Middle frontal gyrus (tissue), 1 donor: ENCODE data around the gene APOBEC2.
"Not testable (repeated sequence)": the region's sequence is repeated elsewhere in the genome, so short reads cannot be mapped to it uniquely, and the experiment has no call there.

Source experiments
- DNase-seq: peaks from one replicate; pipeline ENCODE4 v3.0.0-alpha.2; 2015; ENCODE audit warnings: low spot score; ENCODE audit errors: extremely low spot score

Gene APOBEC2

DNA sequence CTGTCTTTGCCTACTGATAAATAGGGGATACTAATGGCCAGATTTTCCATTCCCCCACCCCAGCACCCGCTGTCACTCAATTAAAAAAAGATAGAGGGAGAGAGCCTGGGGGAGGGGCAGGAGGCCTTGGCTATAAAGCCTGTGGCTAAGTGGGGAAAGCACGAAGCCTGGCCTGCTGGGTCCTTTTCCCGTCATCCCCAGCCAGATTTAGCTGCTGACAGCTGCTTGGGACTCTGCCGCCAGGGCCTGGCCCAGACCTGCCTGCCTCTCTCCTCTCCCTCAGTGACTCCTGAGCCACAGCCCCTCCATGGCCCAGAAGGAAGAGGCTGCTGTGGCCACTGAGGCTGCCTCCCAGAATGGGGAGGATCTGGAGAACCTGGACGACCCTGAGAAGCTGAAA is at the start of gene APOBEC2:
APOBEC2 (plus strand) TSS at position 162 of the 400 bp plus-strand sequence; CDS start at position 308, 146 bp downstream.
- no peak for DNase-seq

DNA sequence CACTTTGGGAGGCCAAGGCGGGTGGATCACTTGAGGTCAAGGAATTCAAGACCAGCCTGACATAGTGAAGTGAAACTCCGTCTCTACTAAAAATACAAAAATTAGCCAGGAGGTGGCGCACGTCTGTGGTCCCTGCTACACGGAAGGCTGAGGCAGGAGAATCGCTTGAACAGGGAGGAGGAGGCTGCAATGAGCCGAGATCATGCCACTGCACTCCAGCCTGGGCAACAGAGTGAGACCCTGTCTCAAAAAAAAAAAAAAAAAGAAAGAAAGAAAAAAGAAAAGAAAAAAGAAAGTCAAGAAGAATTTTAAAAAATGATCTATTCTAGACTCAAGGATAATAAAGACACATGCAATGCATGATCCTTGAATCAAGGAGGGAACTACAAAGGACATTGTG is 46.8 kb upstream of the APOBEC2 start:
- not testable (repeated sequence) for DNase-seq

DNA sequence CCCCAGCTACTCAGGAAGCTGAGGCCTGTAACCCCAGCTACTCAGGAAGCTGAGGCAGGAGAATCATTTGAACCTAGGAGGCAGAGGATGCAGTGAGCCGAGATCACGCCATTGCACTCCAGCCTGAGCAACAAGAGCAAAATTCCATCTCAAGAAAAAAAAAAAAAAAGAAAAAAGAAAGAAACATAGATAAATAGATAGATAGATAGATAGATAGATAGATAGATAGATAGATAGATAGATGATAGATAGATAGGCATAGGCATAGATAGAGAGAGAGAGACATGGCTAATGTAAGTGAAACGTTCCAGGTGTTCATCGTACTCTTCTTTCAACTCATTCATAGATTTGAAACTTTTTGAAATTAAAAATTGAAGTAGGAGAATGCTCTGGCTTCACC is 46.0 kb upstream of the APOBEC2 start:
- not testable (repeated sequence) for DNase-seq

DNA sequence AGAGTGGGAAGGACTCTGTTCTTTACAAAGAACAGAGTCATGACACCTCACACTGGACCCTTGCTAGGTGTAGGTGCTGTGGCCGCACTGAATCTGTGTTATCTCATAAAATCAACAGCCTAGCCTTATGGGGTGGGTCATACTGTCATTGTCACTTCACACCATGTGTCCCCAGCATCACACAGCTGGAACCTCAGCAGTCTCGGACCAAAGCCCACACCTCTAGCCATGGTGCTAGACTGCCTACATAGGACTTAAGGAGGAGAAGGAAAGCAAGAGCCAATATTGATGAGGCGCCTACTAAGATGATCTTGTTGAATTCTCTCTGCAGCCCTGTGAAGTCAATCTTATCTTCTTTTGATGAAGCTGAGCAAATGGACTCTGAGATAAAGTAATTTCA is 45.0 kb upstream of the APOBEC2 start:
- DNase-seq: no peak

DNA sequence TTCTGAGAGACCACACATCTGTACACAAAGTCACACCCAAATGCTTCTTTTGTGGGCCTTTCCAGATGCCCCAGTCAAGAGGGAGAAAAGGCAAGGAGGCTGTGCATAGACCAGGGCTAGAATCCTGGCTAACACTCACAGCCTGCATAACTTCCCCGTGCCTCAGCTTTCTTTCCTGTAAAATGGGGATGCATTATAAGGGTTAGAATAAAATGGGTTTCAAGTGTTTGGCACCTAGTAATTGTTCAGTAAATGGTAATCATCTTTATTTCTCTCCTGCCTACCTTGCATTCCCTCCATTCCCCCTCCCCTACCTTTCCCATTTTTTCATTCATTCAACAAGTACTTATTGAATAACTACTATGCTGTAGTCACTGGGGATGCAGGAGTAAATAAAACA is 43.3 kb upstream of the APOBEC2 start:
- DNase-seq: no peak

DNA sequence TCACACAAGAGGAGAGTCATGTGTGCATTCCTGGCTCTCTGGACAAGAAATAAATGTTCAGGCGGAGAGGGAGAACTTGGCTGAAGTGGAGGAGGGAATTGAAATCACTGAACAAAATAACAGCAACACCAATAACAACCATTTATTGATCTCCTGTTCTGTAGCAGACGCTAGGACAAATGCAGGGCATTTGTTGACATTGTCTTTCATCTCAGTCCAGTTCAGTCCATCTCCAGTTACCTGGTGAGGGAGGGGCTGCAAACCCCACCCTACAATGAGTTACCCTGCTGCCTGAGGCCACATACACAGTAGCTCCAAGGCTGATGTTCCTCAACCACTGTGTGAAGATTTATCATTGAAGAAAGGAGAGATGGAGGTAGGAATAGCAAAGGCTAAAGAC is 41.3 kb upstream of the APOBEC2 start:
- no peak for DNase-seq

DNA sequence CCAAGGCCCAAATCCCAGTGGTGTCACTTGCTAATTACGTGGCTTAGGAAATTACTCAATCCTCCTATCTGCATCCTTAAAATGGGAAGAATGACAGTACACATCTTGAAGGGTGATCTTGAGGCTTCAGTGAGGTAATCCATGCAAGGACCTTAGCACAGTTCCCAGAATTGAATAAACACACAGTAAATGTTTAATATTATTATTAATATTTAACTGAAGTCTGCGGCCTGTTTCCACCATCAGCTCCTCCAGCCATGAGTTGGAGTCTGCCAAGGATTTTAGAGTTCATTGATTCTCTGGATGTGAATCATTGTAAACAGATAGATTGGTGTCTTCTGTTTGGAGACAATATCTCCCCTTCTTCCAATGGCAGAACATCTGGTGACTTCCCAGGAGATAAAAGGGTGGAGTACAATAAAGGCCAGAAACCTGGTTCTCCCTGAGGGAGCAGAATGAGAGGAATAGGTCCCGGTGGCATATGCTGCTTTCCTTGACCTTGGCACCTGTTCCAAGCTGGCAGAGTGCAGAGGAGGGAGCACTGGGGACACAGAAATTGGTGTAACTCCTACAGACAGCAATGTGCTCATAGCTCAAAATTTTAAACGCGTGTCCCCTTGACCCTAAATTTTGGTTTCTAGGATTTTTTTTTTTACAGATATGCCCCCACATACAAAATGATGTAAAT is 39.4 kb upstream of the APOBEC2 start:
- no peak for DNase-seq

DNA sequence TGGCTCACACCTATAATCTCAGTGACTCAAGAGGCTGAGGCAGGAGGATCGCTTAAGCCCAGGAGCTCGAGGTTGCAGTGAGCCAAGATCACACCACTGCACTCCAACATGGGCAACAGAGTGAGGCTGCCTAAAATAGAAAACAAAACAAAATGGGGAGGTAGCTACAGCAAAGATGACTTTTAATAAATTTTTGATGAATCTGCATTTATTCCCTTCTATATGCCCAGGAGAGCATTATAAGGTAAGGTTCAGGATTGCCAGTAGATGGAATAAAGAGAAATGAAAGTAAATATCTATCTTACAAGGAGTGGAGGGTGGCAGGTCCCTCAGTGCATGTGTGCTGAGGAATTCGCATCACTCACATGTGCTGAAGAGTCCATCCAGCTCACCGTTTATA is 38.2 kb upstream of the APOBEC2 start:
- DNase-seq: no peak

DNA sequence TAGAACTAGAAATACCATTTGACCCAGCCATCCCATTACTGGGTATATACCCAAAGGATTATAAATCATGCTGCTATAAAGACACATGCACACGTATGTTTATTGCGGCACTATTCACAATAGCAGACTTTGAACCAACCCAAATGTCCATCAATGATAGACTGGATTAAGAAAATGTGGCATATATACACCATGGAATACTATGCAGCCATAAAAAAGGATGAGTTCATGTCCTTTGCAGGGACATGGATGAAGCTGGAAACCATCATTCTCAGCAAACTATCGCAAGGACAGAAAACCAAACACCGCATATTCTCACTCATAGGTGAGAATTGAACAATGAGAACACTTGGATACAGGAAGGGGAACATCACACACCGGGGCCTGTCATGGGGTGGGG is 37.1 kb upstream of the APOBEC2 start:
- not testable (repeated sequence) for DNase-seq

DNA sequence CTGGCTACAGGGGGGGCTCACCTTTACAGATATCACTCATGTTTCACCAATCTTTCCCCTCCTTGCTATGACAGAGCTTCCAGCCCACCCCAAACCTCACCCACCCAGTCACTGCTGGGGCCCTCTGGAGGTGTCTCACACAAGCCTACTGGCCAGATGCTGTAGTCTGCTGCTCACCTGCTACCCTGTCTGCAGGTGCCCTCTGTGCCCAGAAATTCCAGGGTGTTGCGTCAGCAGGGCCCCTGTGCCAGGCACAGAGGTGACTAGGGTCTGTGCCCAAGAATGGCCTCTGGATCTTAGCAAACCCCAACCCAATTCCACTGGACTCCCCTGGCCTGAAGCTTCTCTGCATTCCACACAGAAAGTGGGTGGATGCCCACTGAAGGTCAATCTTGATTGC is 35.3 kb upstream of the APOBEC2 start:
- DNase-seq: no peak

DNA sequence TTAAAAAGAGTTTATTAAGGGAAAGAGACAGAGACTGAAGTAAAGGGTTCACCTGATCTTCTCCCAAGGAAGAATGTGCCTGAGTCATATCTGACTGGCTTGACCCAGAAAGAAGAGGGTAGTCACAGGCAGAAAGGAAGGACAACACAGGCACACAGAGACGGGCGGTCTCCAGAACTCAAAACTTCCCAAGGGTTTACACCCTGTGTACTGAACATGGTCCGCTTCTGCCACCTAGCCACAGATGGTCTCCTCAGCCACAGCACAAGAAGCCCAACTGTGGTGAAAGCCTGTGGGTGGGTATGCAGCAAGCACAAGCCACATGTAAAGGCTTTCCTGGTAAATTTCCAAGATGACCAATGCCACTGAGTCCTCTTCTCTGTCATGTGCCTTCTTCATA is 31.2 kb upstream of the APOBEC2 start:
- DNase-seq: peak; percentile 23

DNA sequence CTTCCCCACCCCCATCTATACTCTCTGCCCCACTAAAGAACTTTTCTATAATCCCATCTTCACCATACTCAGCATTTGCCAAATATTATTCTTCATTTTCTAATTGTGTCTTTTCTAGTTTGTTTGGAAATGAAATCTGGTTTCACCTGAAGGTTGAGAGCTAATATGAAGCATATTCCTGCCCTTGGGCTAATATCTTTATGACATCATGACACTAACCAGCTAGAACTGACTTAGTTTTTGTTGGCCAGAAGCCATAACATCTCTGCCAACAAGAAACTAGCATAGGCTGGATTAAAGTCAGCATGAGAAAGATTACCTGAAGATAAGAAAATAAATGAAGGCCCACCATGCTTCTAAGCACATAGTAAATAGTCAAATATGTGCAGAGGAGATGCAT is 30.7 kb upstream of the APOBEC2 start:
- DNase-seq: no peak

DNA sequence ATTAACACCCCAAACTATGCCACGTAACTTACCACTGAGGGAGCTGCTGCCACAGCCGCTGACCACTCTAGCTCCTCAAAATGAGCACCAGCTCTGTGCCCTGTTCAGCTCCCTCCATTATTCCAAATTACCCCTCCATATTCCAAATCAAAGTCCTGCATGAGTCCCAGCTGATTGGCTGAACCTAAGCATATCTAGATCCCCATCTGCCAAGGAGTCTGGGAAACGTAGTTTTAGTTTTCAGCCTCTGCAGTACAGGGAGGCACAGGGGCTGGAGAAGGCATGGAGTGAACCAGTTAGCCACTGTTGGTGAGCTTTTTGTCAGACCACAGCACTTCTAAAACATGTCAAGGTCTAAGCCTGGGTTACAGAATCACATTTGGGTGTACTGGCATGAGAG is 29.9 kb upstream of the APOBEC2 start:
- no peak for DNase-seq

DNA sequence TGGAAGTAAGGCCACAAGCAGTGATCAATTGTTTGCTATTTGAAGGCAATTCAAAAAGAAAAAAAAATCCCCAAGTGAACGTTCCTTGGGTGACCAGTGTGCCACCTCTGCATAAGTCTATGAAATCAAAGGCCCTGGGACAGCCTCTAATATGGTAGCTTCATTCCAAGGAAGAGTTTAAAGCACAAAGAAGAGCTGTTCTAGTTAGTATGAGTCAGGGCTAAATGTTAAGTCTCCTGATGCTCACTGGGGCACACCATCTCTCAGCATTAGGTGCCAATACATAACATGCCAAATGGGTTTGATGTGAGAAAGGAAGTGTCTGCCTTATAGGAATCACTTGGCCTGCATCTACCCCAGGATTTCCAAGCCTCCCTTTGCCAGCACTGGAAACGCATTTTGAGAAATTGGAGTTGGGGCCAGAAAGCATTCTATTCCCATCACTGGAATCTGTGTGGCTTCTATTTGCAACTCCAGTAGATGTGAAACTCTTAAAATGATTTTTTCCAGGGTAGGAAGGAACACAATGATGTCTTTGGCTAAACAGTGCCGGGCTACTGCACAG is 27.0 kb upstream of the APOBEC2 start:
- no peak for DNase-seq

DNA sequence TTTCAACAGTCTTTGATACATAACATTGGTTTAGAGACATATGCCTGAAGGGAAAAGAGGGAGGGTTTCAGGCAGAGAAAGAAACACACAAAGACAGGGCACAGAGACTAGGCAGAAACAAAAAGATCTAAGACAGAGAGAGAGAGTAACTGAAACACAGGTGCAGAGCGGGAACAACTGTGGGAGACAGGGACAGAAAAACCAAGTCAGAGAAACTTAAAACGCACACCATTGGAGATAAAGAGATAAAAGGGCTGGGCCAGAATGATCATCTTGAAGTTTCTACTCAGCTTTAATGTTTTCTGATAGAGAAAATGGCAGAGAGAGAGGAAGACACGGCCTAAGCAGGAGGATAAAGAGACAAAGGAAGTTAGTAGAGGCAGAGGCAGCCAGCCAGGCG is 25.8 kb upstream of the APOBEC2 start:
- no peak for DNase-seq

DNA sequence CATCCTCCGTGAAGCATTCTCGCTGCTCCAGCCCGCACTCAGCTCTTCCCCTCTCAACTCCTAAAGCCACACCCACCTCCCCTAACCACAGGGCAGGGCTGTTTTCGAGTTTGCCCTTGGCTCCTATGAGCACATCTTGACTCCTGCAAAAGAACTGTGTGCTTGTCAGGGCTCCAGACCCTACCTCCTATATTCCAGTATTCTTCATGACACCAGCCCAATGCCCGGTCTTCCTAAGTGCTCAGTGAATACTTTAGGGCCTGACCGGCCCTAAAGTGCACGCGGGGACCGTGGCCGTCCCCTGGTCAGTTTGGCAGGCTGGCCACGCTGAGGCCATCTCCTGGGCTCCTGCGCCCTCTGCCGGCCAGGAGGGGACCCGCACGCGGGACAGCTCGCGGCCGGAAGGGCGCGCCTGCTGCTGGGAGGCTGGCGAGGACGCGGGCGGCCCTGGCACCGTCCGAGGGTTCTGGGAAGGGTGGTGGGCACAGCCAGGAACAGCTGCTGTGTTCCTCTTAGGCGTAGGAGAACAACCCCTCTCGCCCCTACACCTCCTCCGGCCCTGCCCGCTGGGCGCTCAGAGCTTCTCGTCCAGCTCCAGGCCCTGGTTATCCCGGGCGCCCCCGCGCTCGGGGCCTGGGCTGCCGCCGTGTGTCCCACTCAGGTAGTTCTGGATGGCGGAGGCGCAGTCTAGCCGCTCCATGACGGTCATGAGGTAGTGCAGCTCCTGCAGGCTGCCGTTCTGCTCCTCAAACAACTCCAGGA is 25.0 kb upstream of the APOBEC2 start:
- DNase-seq: peak; percentile 51

DNA sequence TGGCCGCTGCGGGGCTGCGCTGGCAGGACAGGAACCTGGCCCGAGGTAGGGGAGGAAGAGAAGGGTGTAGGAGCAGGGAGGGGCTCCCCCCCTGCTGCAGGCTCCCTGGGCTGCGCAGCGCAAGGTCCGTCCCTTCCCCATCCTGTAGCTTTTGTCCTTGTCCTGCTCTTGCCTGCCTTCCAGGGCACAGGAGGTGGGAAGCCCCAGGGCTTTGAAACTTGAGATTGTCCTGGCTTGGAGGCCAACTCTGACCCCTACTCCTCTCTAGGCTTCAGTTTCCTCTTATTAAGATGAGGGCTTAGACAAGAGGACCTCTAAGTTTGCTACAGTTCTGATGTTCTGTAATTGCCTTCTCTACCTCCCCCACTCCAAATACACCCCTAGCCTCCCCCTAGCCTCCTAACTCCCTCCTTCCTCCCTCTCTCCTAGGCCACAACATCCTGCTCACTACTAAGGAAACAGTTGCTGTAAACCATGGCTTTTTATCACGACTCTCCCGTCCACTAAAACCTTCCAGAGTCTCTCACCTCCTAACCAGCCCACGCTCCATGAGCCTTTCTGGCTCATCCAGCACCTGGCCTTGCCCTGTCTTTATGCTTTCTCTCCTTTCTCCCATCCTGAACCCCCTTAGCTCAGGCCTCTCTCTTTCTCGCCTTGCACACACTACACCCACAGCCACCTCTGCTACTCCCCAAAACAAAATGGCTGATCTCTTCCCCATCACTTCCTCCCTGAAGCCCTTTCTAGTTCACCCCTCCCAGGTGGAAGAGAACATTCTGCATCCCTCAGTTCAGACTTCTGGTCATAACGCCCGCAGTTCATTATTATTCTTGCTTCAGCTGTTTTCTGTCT is 24.2 kb upstream of the APOBEC2 start:
- DNase-seq: no peak

DNA sequence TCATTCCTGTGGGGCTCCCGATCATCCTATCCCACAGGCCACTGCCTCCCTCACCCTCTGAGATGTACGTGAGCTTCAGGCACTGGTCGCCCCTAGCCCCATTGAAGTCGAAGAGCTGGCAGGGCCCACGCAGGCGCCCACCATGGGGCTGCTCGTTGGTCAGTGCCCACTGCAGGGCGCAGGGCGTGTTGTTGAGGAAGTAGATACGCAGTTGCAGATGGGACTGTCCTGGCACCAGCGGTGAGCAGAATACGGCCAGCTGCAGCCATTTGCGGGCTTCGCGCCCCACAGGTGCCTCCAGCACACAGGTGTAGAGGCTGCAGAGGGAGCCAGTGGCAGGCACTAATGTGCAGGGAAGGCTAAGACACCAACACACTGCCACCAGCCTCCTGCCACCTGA is 20.2 kb upstream of the APOBEC2 start:
- DNase-seq: no peak

DNA sequence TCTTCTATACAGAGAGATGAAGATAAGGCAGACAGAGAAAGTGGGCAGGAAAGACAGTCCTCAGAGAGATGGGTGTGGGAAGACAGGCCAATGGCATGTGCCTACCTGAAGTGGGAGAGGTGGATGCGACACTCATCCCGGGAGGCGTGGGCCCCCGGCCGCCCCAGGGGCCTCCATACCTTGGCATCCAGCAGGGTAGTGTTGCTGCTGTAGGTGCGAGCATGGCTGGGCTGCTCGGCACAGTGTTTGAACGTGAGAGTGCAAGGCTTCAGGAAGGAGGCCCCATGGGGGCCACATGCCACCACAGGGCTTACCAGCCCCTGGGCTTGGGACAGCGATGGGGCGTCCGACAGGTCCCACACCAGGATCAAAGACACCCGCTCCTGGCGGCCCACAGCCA is 19.2 kb upstream of the APOBEC2 start:
- no peak for DNase-seq

DNA sequence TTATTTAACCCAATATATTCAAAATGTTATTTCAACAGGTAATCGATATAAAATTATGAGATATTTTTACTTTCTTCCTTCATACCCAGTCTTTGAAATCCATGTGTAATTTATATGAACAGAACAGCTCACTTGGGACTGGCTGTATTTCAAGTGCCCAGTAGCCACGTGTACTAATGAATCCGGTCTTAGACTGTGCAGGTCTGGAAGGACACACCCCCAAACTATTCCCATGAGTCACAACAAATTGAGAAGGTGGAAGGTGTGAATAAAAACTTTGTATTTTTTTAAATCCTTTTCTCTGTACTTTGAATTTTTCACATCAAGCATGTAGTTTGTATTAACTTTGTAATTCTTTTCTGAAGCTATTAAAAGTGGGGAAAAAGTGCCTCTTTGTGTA is 16.8 kb upstream of the APOBEC2 start:
- no peak for DNase-seq

DNA sequence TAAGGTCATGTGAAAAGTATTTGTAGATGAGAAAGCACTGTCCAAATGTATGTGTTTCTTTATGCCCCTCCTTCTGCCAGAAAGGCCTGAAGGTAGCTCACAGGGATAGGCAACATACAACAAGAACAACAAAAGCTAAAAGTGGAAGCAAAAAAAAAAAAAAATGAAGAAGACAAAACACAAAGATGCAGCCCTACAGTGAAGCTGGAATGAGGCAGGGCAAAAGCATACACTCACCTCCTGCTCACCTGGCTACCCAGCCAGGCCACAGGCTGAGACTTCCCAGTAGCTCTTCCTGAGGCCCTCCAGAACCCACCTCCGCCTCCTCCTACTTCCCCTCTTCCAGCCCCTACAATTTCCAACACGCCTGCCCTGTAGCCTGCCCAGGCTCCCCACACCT is 16.4 kb upstream of the APOBEC2 start:
- DNase-seq: no peak
